Gastrocnemius medialis (tissue), 4 donors: ENCODE data around the gene PCDHA2. TPM values are rescaled to one million over a fixed set of nuclear protein-coding genes. Genes with fewer than 3 reads are reported as not detected.
"Not testable (repeated sequence)": the region's sequence is repeated elsewhere in the genome, so short reads cannot be mapped to it uniquely, and the experiment has no call there.

Experiments
- ATAC-seq, 2 donors: fragments of 150-250 bp; one replicate each; pipeline ENCODE4 v1.9.1; 2016
- DNase-seq, 2 donors: peaks; one replicate each; pipeline ENCODE4 v3.0.0-alpha.2; 2019
- H3K27ac ChIP-seq, 4 donors: fragments of 200-600 bp; sonication (generic); 1 replicate in 1 of 4; 2 replicates in 3 of 4; pipeline ENCODE4 v1.5.1; 2016 to 2018; ENCODE audit warnings: mild to moderate bottlenecking in 2 of 4, moderate library complexity in 1 of 4
- H3K27me3 ChIP-seq, 3 donors: fragments of 200-600 bp; sonication (generic) in 2 of 3; 1 replicate in 1 of 3; 2 replicates in 2 of 3; pipeline versions ENCODE4 v1.5.1 to v1.6.0; 2016 to 2019; ENCODE audit warnings: mild to moderate bottlenecking in 1 of 3, moderate library complexity in 1 of 3
- H3K36me3 ChIP-seq, 2 donors: fragments of 200-600 bp; sonication (generic) in 1 of 2; one replicate each; pipeline ENCODE4 v1.5.1; 2017 to 2018
- H3K4me1 ChIP-seq, 2 donors: fragments of 200-600 bp; sonication (generic) in 1 of 2; one replicate each; pipeline ENCODE4 v1.5.1; 2016 to 2017; ENCODE audit warnings: mild to moderate bottlenecking in 2 of 2
- H3K4me3 ChIP-seq, 4 donors: fragments of 200-600 bp; sonication (generic) in 3 of 4; 1 replicate in 1 of 4; 2 replicates in 3 of 4; pipeline ENCODE4 v1.5.1; 2016 to 2019; ENCODE audit warnings: mild to moderate bottlenecking in 2 of 4
- H3K9me3 ChIP-seq, 3 donors: fragments of 200-600 bp; sonication (generic) in 2 of 3; 1 replicate in 1 of 3; 2 replicates in 2 of 3; pipeline ENCODE4 v1.5.1; 2016 to 2019
- CTCF ChIP-seq, 5 experiments: fragments of 450-650 bp in 3 of 5; fragments of 200-600 bp in 2 of 5; sonication (generic) in 2 of 5; IDR thresholded peaks in 4 of 5; conservative IDR thresholded peaks in 1 of 5; 1 replicate in 4 of 5; 2 replicates in 1 of 5; pipeline ENCODE4 v1.5.1; 2016 to 2019; ENCODE audit warnings: antibody characterized with exemption in 5 of 5, mild to moderate bottlenecking in 3 of 5, moderate library complexity in 3 of 5
- POLR2A ChIP-seq, 2 donors: fragments of 450-650 bp; IDR thresholded peaks; one replicate each; pipeline ENCODE4 v1.6.1; 2017; ENCODE audit warnings: antibody characterized with exemption in 2 of 2, mild to moderate bottlenecking in 2 of 2, moderate library complexity in 2 of 2
- in situ Hi-C, 4 donors: fragments of 200-750 bp; cut with MboI; loops; one replicate each; pipeline versions ENCODE4 v1.15.0 to v1.8.0; 2017; ENCODE audit warnings: low sequenced_read_pairs in 4 of 4
- intact Hi-C: fragments of 100-400 bp; cut with DNase I; formaldehyde crosslinking; loops from one replicate; pipeline ENCODE4 v1.15.1; 2023; ENCODE audit warnings: low total_unique reads
- total RNA-seq, 4 donors: library from RNA; depleted of rRNA; stranded (reverse); fragments of >200 nt; gene quantifications; one replicate each; pipeline versions ENCODE4 v1.1.0 to v1.2.3, GENCODE V29; 2016

Gene PCDHA2
- total RNA-seq, 4 donors from 2014 or later, result 0.12 TPM; not detected in 3

- DNase-seq, result no peak
- in situ Hi-C loops (no loop called here), intact Hi-C loops (no loop called here)
- Histone ChIP-seq H3K27me3 (peaks cover 0 to under 1% (median 0%) of the 10 kb centered on the region in 3 donors), H3K27ac (no peak overlapping the region), H3K9me3 (peaks cover 0 to under 1% (median 0%) of the 10 kb centered on the region in 3 donors), H3K4me3 (no peak overlapping the region), H3K4me1 (no peaks in the 10 kb centered on the region), H3K36me3 (no peaks in the 10 kb centered on the region)
- TF ChIP-seq CTCF (IDR thresholded peaks at IDR 0.05 in 4 of 5, conservative IDR thresholded peaks at IDR 0.05 in 1 of 5), result no peak
- no peak for TF ChIP-seq POLR2A (IDR thresholded peaks at IDR 0.05)
- no peak for ATAC-seq
Observed at GRCh38 chr5:140780512-140780911, 14.1 kb upstream of the PCDHA2 start.

GRCh38 chr5:140785905-140786686, 8.6 kb upstream of the PCDHA2 start, which contains the start of gene PCDHA1:
TSS of gene PCDHA1 (plus strand) at chr5:140786140.
- no peak for ATAC-seq
- Histone ChIP-seq H3K27me3 (peaks cover 0 to 29% (median 9%) of the 10 kb centered on the region in 3 donors), H3K36me3 (no peaks in the 10 kb centered on the region), H3K9me3 (peaks cover 0 to 22% (median 3%) of the 10 kb centered on the region in 3 donors), H3K4me3 (peak within 1 kb of the TSS in 1 of 4 donors; percentile 35), H3K4me1 (no peaks in the 10 kb centered on the region), H3K27ac (no peak within 1 kb of the TSS)
- no peak for TF ChIP-seq POLR2A (IDR thresholded peaks at IDR 0.05)
- intact Hi-C loops, result no loop called here
- DNase-seq, result no peak
- in situ Hi-C loops, result no loop called here

GRCh38 chr5:140787422-140787821, 7.2 kb upstream of the PCDHA2 start:
- in situ Hi-C loops, H3K27ac ChIP-seq, H3K4me3 ChIP-seq, DNase-seq, H3K4me1 ChIP-seq, H3K36me3 ChIP-seq, intact Hi-C loops, ATAC-seq: not testable (repeated sequence)
- H3K9me3 ChIP-seq, result peaks cover 0 to 22% (median 3%) of the 10 kb centered on the region in 3 donors
- peaks cover 0 to 29% (median 9%) of the 10 kb centered on the region in 3 donors for H3K27me3 ChIP-seq

GRCh38 chr5:140787849-140788504, 6.7 kb upstream of the PCDHA2 start:
- Histone ChIP-seq H3K27me3 (peaks cover 0 to 30% (median 9%) of the 10 kb centered on the region in 3 donors), H3K9me3 (peaks cover 0 to 22% (median 3%) of the 10 kb centered on the region in 3 donors)
- intact Hi-C loops, in situ Hi-C loops, ATAC-seq, H3K36me3 ChIP-seq, H3K4me1 ChIP-seq, H3K4me3 ChIP-seq, DNase-seq, H3K27ac ChIP-seq: not testable (repeated sequence)

- H3K27me3 ChIP-seq, result peaks cover 0 to 29% (median 12%) of the 10 kb centered on the region in 3 donors
- intact Hi-C loops, result no loop called here
- no peak overlapping the region for H3K27ac ChIP-seq
- no peaks in the 10 kb centered on the region for H3K4me1 ChIP-seq
- peaks cover 0 to 26% (median 2%) of the 10 kb centered on the region in 3 donors for H3K9me3 ChIP-seq
- no peak overlapping the region for H3K4me3 ChIP-seq
- in situ Hi-C loops, result no loop called here
- TF ChIP-seq POLR2A (IDR thresholded peaks at IDR 0.05) (no peak), CTCF (IDR thresholded peaks at IDR 0.05 in 4 of 5, conservative IDR thresholded peaks at IDR 0.05 in 1 of 5) (no peak)
- no peak for DNase-seq
- no peak for ATAC-seq
- no peaks in the 10 kb centered on the region for H3K36me3 ChIP-seq
Observed at GRCh38 chr5:140791089-140791488, 3.6 kb upstream of the PCDHA2 start.

- H3K27me3 ChIP-seq, result peaks cover 0 to 17% (median 6%) of the 10 kb centered on the region in 3 donors
- ATAC-seq (no peak), DNase-seq (no peak)
- in situ Hi-C loops (no loop called here), intact Hi-C loops (no loop called here)
- TF ChIP-seq POLR2A (IDR thresholded peaks at IDR 0.05) (no peak), CTCF (IDR thresholded peaks at IDR 0.05 in 4 of 5, conservative IDR thresholded peaks at IDR 0.05 in 1 of 5) (no peak)
- H3K4me1 ChIP-seq, result no peaks in the 10 kb centered on the region
- H3K4me3 ChIP-seq, result peak overlapping the region in 1 of 4 donors; percentile 32
- H3K36me3 ChIP-seq, result no peaks in the 10 kb centered on the region
- H3K27ac ChIP-seq, result no peak overlapping the region
- H3K9me3 ChIP-seq, result peaks cover 0 to 20% (median 0%) of the 10 kb centered on the region in 3 donors
Observed at GRCh38 chr5:140795259-140795641, 598 bp downstream of the PCDHA2 start.

GRCh38 chr5:140796072-140796717, 1.5 kb downstream of the PCDHA2 start:
- H3K4me3 ChIP-seq, intact Hi-C loops, H3K4me1 ChIP-seq, DNase-seq, ATAC-seq, in situ Hi-C loops, H3K36me3 ChIP-seq, H3K27ac ChIP-seq: not testable (repeated sequence)
- Histone ChIP-seq H3K27me3 (peaks cover 0 to 22% (median 6%) of the 10 kb centered on the region in 3 donors), H3K9me3 (peaks cover 0 to 20% (median 0%) of the 10 kb centered on the region in 3 donors)
